HCT116 (cell line): Measurements from ENCODE around the gene BCL11A.

Source experiments
- CEBPB ChIP-seq: IDR thresholded peaks from 2 replicates; pipeline ENCODE4 v1.6.1; 2012; ENCODE audit warnings: low read depth
- EZH2 ChIP-seq: fragments of 200-600 bp; sonication (generic); IDR thresholded peaks from 2 replicates; pipeline ENCODE4 v1.6.1; 2017; ENCODE audit warnings: antibody characterized with exemption, mixed run types
- POLR2AphosphoS5 ChIP-seq: IDR thresholded peaks from 2 replicates; pipeline ENCODE4 v1.6.1; 2011; ENCODE audit warnings: mild to moderate bottlenecking, low read depth, low read length, moderate library complexity
- RAD21 ChIP-seq: IDR thresholded peaks from 2 replicates; pipeline ENCODE4 v1.6.1; 2012; ENCODE audit warnings: low read depth, mild to moderate bottlenecking
- SRF ChIP-seq: IDR thresholded peaks from 2 replicates; pipeline ENCODE4 v1.6.1; 2012; ENCODE audit warnings: low read depth
- YY1 ChIP-seq: IDR thresholded peaks from 2 replicates; pipeline ENCODE4 v1.6.1; 2011; ENCODE audit warnings: low read length, low read depth, moderate library complexity, mild to moderate bottlenecking; ENCODE audit not compliant: insufficient replicate concordance; ENCODE audit errors: extremely low read depth
- TF ChIP-seq, protein P1 (sequence below), 3 experiments: fragments of 200-600 bp in 1 of 3; sonication (generic) in 1 of 3; IDR thresholded peaks in 2 of 3; conservative IDR thresholded peaks in 1 of 3; 2 replicates each; pipeline ENCODE4 v1.5.1; 2012 to 2017; ENCODE audit warnings: low read depth in 2 of 3, low read length in 2 of 3, antibody characterized with exemption in 1 of 3, borderline replicate concordance in 1 of 3, control low read depth in 1 of 3, mild to moderate bottlenecking in 1 of 3, mixed read lengths in 1 of 3, mixed run types in 1 of 3, moderate library complexity in 1 of 3; ENCODE audit not compliant: insufficient read depth in 1 of 3

DNA sequence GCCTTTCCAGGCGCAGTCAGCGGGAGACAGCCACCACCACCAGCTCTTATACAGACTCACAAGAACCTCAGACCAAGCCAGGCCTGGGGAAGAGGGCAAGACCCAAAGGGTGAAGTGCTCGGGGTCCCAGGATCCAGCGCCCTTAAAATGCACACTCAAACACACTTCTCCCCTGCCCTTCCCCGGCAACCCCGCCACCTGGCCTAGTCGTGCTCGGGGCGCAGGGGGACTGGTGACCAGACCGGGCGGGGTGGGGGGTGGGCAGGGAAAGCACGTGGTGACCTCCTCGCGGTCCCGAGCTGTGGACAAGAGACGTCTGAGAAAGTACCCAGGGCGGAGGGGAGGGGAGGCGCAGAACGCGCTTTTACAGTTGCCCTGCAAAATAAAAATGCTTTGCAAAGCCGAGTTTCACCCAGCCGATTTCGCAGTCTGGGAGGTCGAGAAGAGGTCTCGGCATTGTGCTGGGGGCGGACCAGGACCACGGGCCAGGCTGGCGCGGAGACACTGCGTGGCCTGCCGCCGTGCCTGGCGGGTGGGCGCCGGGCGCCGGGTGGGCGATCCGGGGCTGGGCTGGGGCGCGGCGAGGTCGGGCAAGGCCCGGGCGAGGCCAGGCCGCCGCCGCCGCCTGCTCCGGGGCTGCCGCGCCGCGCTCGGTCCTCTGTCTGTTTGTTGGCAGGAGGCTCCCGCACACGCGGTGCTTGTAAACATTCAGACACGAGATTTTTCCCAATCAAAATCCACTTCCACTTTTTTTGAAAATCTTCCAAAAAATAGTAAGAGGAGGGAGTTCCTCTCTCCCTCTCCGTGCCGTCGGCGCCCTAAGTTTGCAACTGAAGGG, 2.0 kb downstream of the BCL11A start:
- TF ChIP-seq CEBPB, result no peak
- no peak for TF ChIP-seq EZH2
- TF ChIP-seq RAD21, result no peak
- TF ChIP-seq SRF, result no peak
- TF ChIP-seq, protein P1, sequence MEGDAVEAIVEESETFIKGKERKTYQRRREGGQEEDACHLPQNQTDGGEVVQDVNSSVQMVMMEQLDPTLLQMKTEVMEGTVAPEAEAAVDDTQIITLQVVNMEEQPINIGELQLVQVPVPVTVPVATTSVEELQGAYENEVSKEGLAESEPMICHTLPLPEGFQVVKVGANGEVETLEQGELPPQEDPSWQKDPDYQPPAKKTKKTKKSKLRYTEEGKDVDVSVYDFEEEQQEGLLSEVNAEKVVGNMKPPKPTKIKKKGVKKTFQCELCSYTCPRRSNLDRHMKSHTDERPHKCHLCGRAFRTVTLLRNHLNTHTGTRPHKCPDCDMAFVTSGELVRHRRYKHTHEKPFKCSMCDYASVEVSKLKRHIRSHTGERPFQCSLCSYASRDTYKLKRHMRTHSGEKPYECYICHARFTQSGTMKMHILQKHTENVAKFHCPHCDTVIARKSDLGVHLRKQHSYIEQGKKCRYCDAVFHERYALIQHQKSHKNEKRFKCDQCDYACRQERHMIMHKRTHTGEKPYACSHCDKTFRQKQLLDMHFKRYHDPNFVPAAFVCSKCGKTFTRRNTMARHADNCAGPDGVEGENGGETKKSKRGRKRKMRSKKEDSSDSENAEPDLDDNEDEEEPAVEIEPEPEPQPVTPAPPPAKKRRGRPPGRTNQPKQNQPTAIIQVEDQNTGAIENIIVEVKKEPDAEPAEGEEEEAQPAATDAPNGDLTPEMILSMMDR (IDR thresholded peaks at IDR 0.05 in 2 of 3, conservative IDR thresholded peaks at IDR 0.05 in 1 of 3; ENCODE audit: borderline replicate concordance in 1 of 3, insufficient read depth in 1 of 3, low read depth in 2 of 3, low read length in 2 of 3), result no peak
- no peak for TF ChIP-seq POLR2AphosphoS5
- no peak for TF ChIP-seq YY1
